K562 (cell line): ENCODE measurements around the gene ZNF800. TPM values are rescaled to one million over a fixed set of nuclear protein-coding genes. Genes with fewer than 3 reads are reported as not detected.

Experiments
- ATAC-seq: fragments of 200-7000 bp; cut with Tn5 transposase; 3 replicates; pipeline ENCODE4 v1.9.1; 2020; ENCODE audit warnings: moderate library complexity
- BruUV-seq: library from RNA; stranded (reverse); fragments of 400-500 nt; replicated peaks from 2 replicates; lab custom pipeline; 2021; lab: Mats Ljungman, UMichigan
- CTCF ChIA-PET: fragments of 300-600 bp; formaldehyde crosslinking; extraction: SDS; loops from one replicate; lab custom pipeline; 2021; ENCODE audit warnings: low intra/inter-chr PET ratio; lab: Yijun Ruan, JAX
- POLR2A ChIA-PET: fragments of 300-600, 350-650 bp; sonication (Branson Sonifier 250); formaldehyde crosslinking; extraction: SDS; loops from one replicate; lab custom pipeline; 2021; ENCODE audit warnings: antibody characterized with exemption, inconsistent platforms; lab: Yijun Ruan, JAX
- DNase-seq, 4 experiments: peaks; one replicate each; pipeline versions ENCODE4 v3.0.0 to v3.0.0-alpha.2; 2011 to 2018; ENCODE audit warnings: low spot score in 3 of 4, mixed read lengths in 3 of 4; ENCODE audit errors: extremely low read depth in 1 of 4
- FAIRE-seq: peaks from 2 replicates; lab custom pipeline; 2011; peaks lifted over from hg19 to GRCh38; lab: Jason Lieb, UNC
- H2AFZ ChIP-seq: 2 replicates; pipeline ENCODE4 v1.6.0; 2011; ENCODE audit warnings: low read depth, low read length, control low read depth, inconsistent platforms
- H3K27ac ChIP-seq: fragments of 200-600 bp; 3 replicates; pipeline ENCODE4 v1.8.0; 2011; ENCODE audit warnings: low read depth, mild to moderate bottlenecking, control low read depth, inconsistent platforms, low read length, moderate library complexity, mixed read lengths; ENCODE audit errors: extremely low read depth
- H3K27me3 ChIP-seq, 2 experiments: fragments of 300-600 bp in 1 of 2; 2 replicates in 1 of 2; 3 replicates in 1 of 2; pipeline versions ENCODE4 v1.6.0 to v1.8.0; 2011; ENCODE audit warnings: inconsistent platforms in 2 of 2, low read length in 2 of 2, mild to moderate bottlenecking in 1 of 2, mixed read lengths in 1 of 2, moderate library complexity in 1 of 2; ENCODE audit not compliant: control insufficient read depth in 2 of 2, insufficient read depth in 2 of 2
- H3K36me3 ChIP-seq: fragments of 300-600 bp; 3 replicates; pipeline ENCODE4 v1.8.0; 2011; ENCODE audit warnings: mild to moderate bottlenecking, low read length, inconsistent platforms; ENCODE audit not compliant: control insufficient read depth, insufficient read depth
- H3K4me1 ChIP-seq, 2 experiments: fragments of 200-600 bp in 1 of 2; replicated peaks in 1 of 2; 2 replicates in 1 of 2; 3 replicates in 1 of 2; pipeline versions ENCODE4 v1.5.1 to v1.8.0; 2011; ENCODE audit warnings: inconsistent platforms in 2 of 2, low read length in 2 of 2, mild to moderate bottlenecking in 1 of 2, mixed read lengths in 1 of 2, moderate library complexity in 1 of 2; ENCODE audit not compliant: control insufficient read depth in 2 of 2, insufficient read depth in 2 of 2
- H3K4me2 ChIP-seq: 2 replicates; pipeline ENCODE4 v1.6.1; 2011; ENCODE audit warnings: low read length, control low read depth, inconsistent platforms, mixed read lengths; ENCODE audit not compliant: insufficient read depth
- H3K4me3 ChIP-seq: fragments of 200-600 bp; sonication (generic), shearing (Covaris generic); 2 replicates; pipeline ENCODE4 v1.5.1; 2016; ENCODE audit warnings: control low read depth, inconsistent platforms
- H3K79me2 ChIP-seq: fragments of 200-600 bp; 3 replicates; pipeline ENCODE4 v1.8.0; 2011; ENCODE audit warnings: low read length, inconsistent platforms; ENCODE audit not compliant: control insufficient read depth, insufficient read depth
- H3K9ac ChIP-seq, 2 experiments: 2 replicates each; pipeline versions ENCODE4 v1.6.0 to v1.6.1; 2011; ENCODE audit warnings: low read depth in 2 of 2, low read length in 2 of 2, control low read depth in 1 of 2, inconsistent platforms in 1 of 2, mild to moderate bottlenecking in 1 of 2, mixed read lengths in 1 of 2; ENCODE audit not compliant: insufficient read depth in 1 of 2
- H3K9me1 ChIP-seq: one replicate; pipeline ENCODE4 v1.6.0; 2011; ENCODE audit warnings: inconsistent platforms, mild to moderate bottlenecking, low read length, moderate library complexity; ENCODE audit not compliant: control insufficient read depth, insufficient read depth
- H3K9me3 ChIP-seq: replicated peaks from 2 replicates; pipeline ENCODE4 v1.5.1; 2011; ENCODE audit warnings: low read depth, low read length, inconsistent platforms; ENCODE audit not compliant: control insufficient read depth, insufficient read depth
- H4K20me1 ChIP-seq: replicated peaks from 2 replicates; pipeline ENCODE4 v1.6.1; 2011; ENCODE audit warnings: low read length, inconsistent platforms, mixed read lengths; ENCODE audit not compliant: control insufficient read depth, insufficient read depth
- DDX20 ChIP-seq: fragments of 450-650 bp; IDR thresholded peaks from 2 replicates; pipeline ENCODE4 v1.6.1; 2016; ENCODE audit warnings: missing genetic modification characterization, low read depth, mild to moderate bottlenecking, missing compliant biosample characterization, moderate library complexity
- EHMT2 ChIP-seq: fragments of 450-650 bp; IDR thresholded peaks from 2 replicates; pipeline ENCODE4 v1.6.1; 2018; ENCODE audit warnings: antibody characterized with exemption
- ELF1 ChIP-seq: fragments of 200-800 bp; sonication (Bioruptor generic); IDR thresholded peaks from 2 replicates; pipeline ENCODE4 v1.6.1; 2016; ENCODE audit warnings: missing genetic modification characterization, missing compliant biosample characterization
- NFE2 ChIP-seq: IDR thresholded peaks from 2 replicates; pipeline ENCODE4 v1.6.1; 2014; ENCODE audit warnings: antibody characterized with exemption, low read depth
- NFIC ChIP-seq: fragments of 450-650 bp; IDR thresholded peaks from 2 replicates; pipeline ENCODE4 v1.6.1; 2017; ENCODE audit warnings: mild to moderate bottlenecking, inconsistent platforms
- U2AF1 ChIP-seq: fragments of 200-400 bp; formaldehyde crosslinking; optimal IDR thresholded peaks from 2 replicates; pipeline ENCODE3; 2017; ENCODE audit warnings: mild to moderate bottlenecking, low read depth, low read length, moderate library complexity
- WGBS: fragments of 100-300 bp; shearing (Covaris generic); methylation state at CpG from one replicate; pipeline ENCODE4 v1.1.6; 2016; ENCODE audit warnings: low coverage, mixed read lengths; ENCODE audit not compliant: insufficient coverage; ENCODE audit errors: missing lambda C conversion rate; 5-methylcytosine and 5-hydroxymethylcytosine counted together
- in situ Hi-C: fragments of 300-500 bp; cut with MboI; formaldehyde crosslinking; loops from 4 replicates; pipeline ENCODE4 v1.15.0; 2018; ENCODE audit warnings: inconsistent platforms, mixed read lengths
- intact Hi-C: fragments of 100-400 bp; cut with micrococcal nuclease; formaldehyde crosslinking; loops from 2 replicates; pipeline ENCODE4 v1.14.2; 2022
- polyA plus RNA-seq, 8 experiments: library from polyadenylated mRNA; depleted of rRNA in 4 of 8; stranded (reverse) in 5 of 8; unstranded in 3 of 8; fragments of >200 nt; fragmentation: Nextera tagmentation in 2 of 8; fragmentation: Illumina TruSeq in 1 of 8; extraction: Ambion mirVana in 2 of 8; extraction: Trizol in 1 of 8; gene quantifications; 2 replicates each; pipeline versions ENCODE4 v1.2.1 to v1.2.3, GENCODE V29; 2011 to 2014; ENCODE audit warnings: inconsistent platforms in 1 of 8, missing spikeins in 1 of 8
- total RNA-seq, 7 experiments: library from RNA; depleted of rRNA in 6 of 7; stranded (reverse); fragments of >200 nt in 6 of 7; fragmentation: Illumina TruSeq in 2 of 7; extraction: Trizol in 2 of 7; gene quantifications; 2 replicates each; pipeline versions ENCODE4 v1.2.1 to v1.2.3, GENCODE V29; 2011 to 2021; ENCODE audit warnings: low replicate concordance in 1 of 7
- TF ChIP-seq, protein P1 (sequence below), 2 experiments: fragments of 450-650 bp; formaldehyde crosslinking in 1 of 2; IDR thresholded peaks; 2 replicates each; pipeline versions ENCODE4 v1.4.0 to v1.6.1; 2014 to 2020; ENCODE audit warnings: mild to moderate bottlenecking in 2 of 2, borderline replicate concordance in 1 of 2, low read depth in 1 of 2
- TF ChIP-seq, protein P2 (sequence below): IDR thresholded peaks from 2 replicates; pipeline ENCODE4 v1.6.1; 2011; ENCODE audit warnings: borderline replicate concordance, low read depth, mild to moderate bottlenecking, moderate library complexity, low read length; ENCODE audit not compliant: insufficient read depth, poor library complexity, severe bottlenecking

The ZNF800 gene
- total and polyA plus RNA-seq, 9 of the 15 experiments (the other 6 are each of a cell fraction or from before 2014, with no cell fraction given) = 7.5 to 58.3 (median 33.4) TPM

DNA sequence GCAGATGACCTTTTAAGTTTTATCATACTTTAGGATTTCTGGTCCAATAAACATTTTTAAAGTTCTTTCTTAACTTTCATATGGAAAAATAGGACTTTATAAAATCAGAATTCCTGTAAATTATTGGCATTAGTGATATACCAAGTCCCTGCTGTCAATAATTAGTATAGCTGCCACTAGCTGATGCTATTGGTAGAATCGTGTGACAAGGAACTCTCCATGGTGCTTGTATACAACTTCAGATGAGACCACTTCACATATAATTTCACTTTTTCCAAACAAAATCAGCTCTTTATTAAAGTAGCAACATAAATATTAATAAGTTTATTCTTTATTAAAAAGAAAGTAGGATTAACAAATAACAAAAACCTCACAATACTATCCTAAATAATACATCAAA lies 49.9 kb downstream of the ZNF800 start:
- no peaks in the 10 kb centered on the region for H3K36me3 ChIP-seq
- ATAC-seq (no peak), FAIRE-seq (no peak), DNase-seq (no peak)
- no peaks in the 10 kb centered on the region for H3K9me1 ChIP-seq
- in situ Hi-C loops = no loop called here
- H3K27me3 ChIP-seq = peaks cover 2 to 9% of the 10 kb centered on the region in 2 experiments; a peak in 3 of 5 replicates
- no peak overlapping the region for H3K4me3 ChIP-seq
- H3K79me2 ChIP-seq = no peaks in the 10 kb centered on the region
- H3K27ac ChIP-seq = no peak overlapping the region
- H3K9me3 ChIP-seq = no peaks in the 10 kb centered on the region
- H3K4me2 ChIP-seq = no peak overlapping the region
- BruUV-seq = no TSS peak
- peaks cover 0 to 3% of the 10 kb centered on the region in 2 experiments; a peak in 2 of 5 replicates for H3K4me1 ChIP-seq
- 0% methylated on average over 1 of the region's 1 CpG for WGBS
- no peak overlapping the region for H3K9ac ChIP-seq
- intact Hi-C loops = loop anchor here (10.0 kb wide), 1 partner anchor 862 kb away; no protein-coding TSS in a partner anchor
- ChIA-PET POLR2A (interaction anchor here (0.7 kb wide), 1 partner anchor 9 kb away, joined by 3 read pairs; no protein-coding TSS in a partner anchor), CTCF (interaction anchor here (0.6 kb wide), 1 partner anchor 1872 kb away, joined by 3 read pairs; no protein-coding TSS in a partner anchor)
- no peak overlapping the region for H2AFZ ChIP-seq
- TF ChIP-seq U2AF1 (no peak), ELF1 (no peak), DDX20 (no peak), NFIC (no peak), EHMT2 (peak; percentile 53; the same call in 1 of the 2 replicates), NFE2 (no peak)
- TF ChIP-seq, protein P1, sequence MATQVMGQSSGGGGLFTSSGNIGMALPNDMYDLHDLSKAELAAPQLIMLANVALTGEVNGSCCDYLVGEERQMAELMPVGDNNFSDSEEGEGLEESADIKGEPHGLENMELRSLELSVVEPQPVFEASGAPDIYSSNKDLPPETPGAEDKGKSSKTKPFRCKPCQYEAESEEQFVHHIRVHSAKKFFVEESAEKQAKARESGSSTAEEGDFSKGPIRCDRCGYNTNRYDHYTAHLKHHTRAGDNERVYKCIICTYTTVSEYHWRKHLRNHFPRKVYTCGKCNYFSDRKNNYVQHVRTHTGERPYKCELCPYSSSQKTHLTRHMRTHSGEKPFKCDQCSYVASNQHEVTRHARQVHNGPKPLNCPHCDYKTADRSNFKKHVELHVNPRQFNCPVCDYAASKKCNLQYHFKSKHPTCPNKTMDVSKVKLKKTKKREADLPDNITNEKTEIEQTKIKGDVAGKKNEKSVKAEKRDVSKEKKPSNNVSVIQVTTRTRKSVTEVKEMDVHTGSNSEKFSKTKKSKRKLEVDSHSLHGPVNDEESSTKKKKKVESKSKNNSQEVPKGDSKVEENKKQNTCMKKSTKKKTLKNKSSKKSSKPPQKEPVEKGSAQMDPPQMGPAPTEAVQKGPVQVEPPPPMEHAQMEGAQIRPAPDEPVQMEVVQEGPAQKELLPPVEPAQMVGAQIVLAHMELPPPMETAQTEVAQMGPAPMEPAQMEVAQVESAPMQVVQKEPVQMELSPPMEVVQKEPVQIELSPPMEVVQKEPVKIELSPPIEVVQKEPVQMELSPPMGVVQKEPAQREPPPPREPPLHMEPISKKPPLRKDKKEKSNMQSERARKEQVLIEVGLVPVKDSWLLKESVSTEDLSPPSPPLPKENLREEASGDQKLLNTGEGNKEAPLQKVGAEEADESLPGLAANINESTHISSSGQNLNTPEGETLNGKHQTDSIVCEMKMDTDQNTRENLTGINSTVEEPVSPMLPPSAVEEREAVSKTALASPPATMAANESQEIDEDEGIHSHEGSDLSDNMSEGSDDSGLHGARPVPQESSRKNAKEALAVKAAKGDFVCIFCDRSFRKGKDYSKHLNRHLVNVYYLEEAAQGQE (IDR thresholded peaks at IDR 0.05; ENCODE audit: borderline replicate concordance) = peak; percentile 82
- TF ChIP-seq, protein P1 (CRISPR knock-in tag; IDR thresholded peaks at IDR 0.05; ENCODE audit: low read depth) = no peak
- TF ChIP-seq, protein P2, sequence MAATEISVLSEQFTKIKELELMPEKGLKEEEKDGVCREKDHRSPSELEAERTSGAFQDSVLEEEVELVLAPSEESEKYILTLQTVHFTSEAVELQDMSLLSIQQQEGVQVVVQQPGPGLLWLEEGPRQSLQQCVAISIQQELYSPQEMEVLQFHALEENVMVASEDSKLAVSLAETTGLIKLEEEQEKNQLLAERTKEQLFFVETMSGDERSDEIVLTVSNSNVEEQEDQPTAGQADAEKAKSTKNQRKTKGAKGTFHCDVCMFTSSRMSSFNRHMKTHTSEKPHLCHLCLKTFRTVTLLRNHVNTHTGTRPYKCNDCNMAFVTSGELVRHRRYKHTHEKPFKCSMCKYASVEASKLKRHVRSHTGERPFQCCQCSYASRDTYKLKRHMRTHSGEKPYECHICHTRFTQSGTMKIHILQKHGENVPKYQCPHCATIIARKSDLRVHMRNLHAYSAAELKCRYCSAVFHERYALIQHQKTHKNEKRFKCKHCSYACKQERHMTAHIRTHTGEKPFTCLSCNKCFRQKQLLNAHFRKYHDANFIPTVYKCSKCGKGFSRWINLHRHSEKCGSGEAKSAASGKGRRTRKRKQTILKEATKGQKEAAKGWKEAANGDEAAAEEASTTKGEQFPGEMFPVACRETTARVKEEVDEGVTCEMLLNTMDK = no peak
- no peaks in the 10 kb centered on the region for H4K20me1 ChIP-seq
